K562 (cell line): ENCODE measurements around the gene LIN28B. TPM values are rescaled to one million over a fixed set of nuclear protein-coding genes. Genes with fewer than 3 reads are reported as not detected.

Experiments used
- CHAMP1 ChIP-seq: fragments of 450-650 bp; IDR thresholded peaks from 2 replicates; pipeline ENCODE4 v1.6.1; 2016; ENCODE audit warnings: mild to moderate bottlenecking
- EP300 ChIP-seq: IDR thresholded peaks from 2 replicates; pipeline ENCODE4 v1.6.1; 2012; ENCODE audit warnings: low read length, improper control_type of control experiment
- HMBOX1 ChIP-seq: sonication (generic); IDR thresholded peaks from 2 replicates; pipeline ENCODE4 v1.6.1; 2016
- NR2C1 ChIP-seq, 2 experiments: fragments of 450-650 bp; IDR thresholded peaks; 2 replicates each; pipeline ENCODE4 v1.6.1; 2017; ENCODE audit warnings: mild to moderate bottlenecking in 2 of 2, antibody characterized with exemption in 1 of 2, inconsistent platforms in 1 of 2, missing compliant biosample characterization in 1 of 2, missing genetic modification characterization in 1 of 2
- PURB ChIP-seq: sonication (generic); formaldehyde crosslinking; IDR thresholded peaks from 2 replicates; pipeline ENCODE4 v1.9.0; 2021; ENCODE audit warnings: low read depth, mild to moderate bottlenecking, missing genetic modification reagents
- SNRNP70 ChIP-seq: fragments of 200-400 bp; formaldehyde crosslinking; optimal IDR thresholded peaks from 2 replicates; pipeline ENCODE3; 2017; ENCODE audit warnings: low read depth, low read length
- TAF1 ChIP-seq: IDR thresholded peaks from 2 replicates; pipeline ENCODE4 v1.6.1; 2011; ENCODE audit warnings: mild to moderate bottlenecking, low read length, moderate library complexity; ENCODE audit not compliant: insufficient read depth, control insufficient read depth, severe bottlenecking; ENCODE audit errors: extremely low read depth
- XRCC3 ChIP-seq: fragments of 450-650 bp; IDR thresholded peaks from 2 replicates; pipeline ENCODE4 v1.6.1; 2017; ENCODE audit warnings: mild to moderate bottlenecking, moderate library complexity
- ZNF592 ChIP-seq: fragments of 450-650 bp; IDR thresholded peaks from 2 replicates; pipeline ENCODE4 v1.6.1; 2017; ENCODE audit warnings: antibody characterized with exemption, mild to moderate bottlenecking
- ZNF707 ChIP-seq: fragments of 250-450 bp; sonication (Bioruptor Pico); conservative IDR thresholded peaks from 2 replicates; pipeline ENCODE4 v1.8.0; 2022; ENCODE audit warnings: inconsistent platforms, mild to moderate bottlenecking, moderate library complexity
- polyA plus RNA-seq, 8 experiments: library from polyadenylated mRNA; depleted of rRNA in 4 of 8; stranded (reverse) in 5 of 8; unstranded in 3 of 8; fragments of >200 nt; fragmentation: Nextera tagmentation in 2 of 8; fragmentation: Illumina TruSeq in 1 of 8; extraction: Ambion mirVana in 2 of 8; extraction: Trizol in 1 of 8; gene quantifications; 2 replicates each; pipeline versions ENCODE4 v1.2.1 to v1.2.3, GENCODE V29; 2011 to 2014; ENCODE audit warnings: inconsistent platforms in 1 of 8, missing spikeins in 1 of 8
- total RNA-seq, 7 experiments: library from RNA; depleted of rRNA in 6 of 7; stranded (reverse); fragments of >200 nt in 6 of 7; fragmentation: Illumina TruSeq in 2 of 7; extraction: Trizol in 2 of 7; gene quantifications; 2 replicates each; pipeline versions ENCODE4 v1.2.1 to v1.2.3, GENCODE V29; 2011 to 2021; ENCODE audit warnings: low replicate concordance in 1 of 7
- TF ChIP-seq, protein P1 (sequence below): fragments of 250-450 bp; sonication (Bioruptor Pico); IDR thresholded peaks from 2 replicates; pipeline ENCODE4 v1.8.0; 2022; ENCODE audit warnings: moderate library complexity, mild to moderate bottlenecking, inconsistent platforms
- TF ChIP-seq, protein P2 (sequence below): sonication (generic); formaldehyde crosslinking; IDR thresholded peaks from 2 replicates; pipeline ENCODE4 v1.8.0; 2023; ENCODE audit warnings: missing genetic modification reagents, mild to moderate bottlenecking, borderline replicate concordance

Gene LIN28B
- total and polyA plus RNA-seq, 9 of the 15 experiments (the other 6 are each of a cell fraction or from before 2014, with no cell fraction given), result 20.9 to 77.3 (median 42.1) TPM

DNA sequence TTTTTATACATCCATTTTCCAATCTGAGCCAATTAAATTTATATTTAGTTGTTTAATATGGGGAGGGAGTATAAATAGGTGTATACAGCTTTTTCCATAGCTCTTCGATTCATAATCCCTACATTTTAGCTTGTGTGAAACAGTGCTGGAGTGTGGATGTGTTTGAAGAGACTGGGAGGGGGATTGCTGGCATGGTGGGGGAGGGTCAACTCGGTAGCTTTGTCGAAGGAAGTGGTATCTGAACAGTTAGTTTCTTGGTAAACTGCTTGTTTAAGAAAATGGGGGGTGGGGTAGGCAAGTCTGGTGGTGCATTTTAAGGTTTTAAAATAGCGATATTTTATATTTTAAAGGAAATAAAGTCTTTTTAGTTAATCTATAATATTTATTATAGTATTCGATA is 1.4 kb upstream of the LIN28B start (continued):
- TF ChIP-seq HMBOX1 (peak; percentile 82), SNRNP70 (no peak), CHAMP1 (peak; percentile 9; the same call in 1 of the 2 replicates), TAF1 (peak; percentile 46), ZNF592 (0 out of 2 replicates have a peak, but pooled peaks have one; percentile 12), XRCC3 (no peak), PURB (CRISPR knock-in tag) (no peak), EP300 (peak; percentile 39; the same call in 1 of the 2 replicates), NR2C1 (IDR thresholded peaks at IDR 0.05) (no peak), NR2C1 (tag; IDR thresholded peaks at IDR 0.05) (0 out of 2 replicates have a peak, but pooled peaks have one; percentile 4), ZNF707 (CRISPR knock-in tag) (no peak)
- TF ChIP-seq, protein P1, sequence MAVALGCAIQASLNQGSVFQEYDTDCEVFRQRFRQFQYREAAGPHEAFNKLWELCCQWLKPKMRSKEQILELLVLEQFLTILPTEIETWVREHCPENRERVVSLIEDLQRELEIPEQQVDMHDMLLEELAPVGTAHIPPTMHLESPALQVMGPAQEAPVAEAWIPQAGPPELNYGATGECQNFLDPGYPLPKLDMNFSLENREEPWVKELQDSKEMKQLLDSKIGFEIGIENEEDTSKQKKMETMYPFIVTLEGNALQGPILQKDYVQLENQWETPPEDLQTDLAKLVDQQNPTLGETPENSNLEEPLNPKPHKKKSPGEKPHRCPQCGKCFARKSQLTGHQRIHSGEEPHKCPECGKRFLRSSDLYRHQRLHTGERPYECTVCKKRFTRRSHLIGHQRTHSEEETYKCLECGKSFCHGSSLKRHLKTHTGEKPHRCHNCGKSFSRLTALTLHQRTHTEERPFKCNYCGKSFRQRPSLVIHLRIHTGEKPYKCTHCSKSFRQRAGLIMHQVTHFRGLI (CRISPR knock-in tag), result no peak
- TF ChIP-seq, protein P2, sequence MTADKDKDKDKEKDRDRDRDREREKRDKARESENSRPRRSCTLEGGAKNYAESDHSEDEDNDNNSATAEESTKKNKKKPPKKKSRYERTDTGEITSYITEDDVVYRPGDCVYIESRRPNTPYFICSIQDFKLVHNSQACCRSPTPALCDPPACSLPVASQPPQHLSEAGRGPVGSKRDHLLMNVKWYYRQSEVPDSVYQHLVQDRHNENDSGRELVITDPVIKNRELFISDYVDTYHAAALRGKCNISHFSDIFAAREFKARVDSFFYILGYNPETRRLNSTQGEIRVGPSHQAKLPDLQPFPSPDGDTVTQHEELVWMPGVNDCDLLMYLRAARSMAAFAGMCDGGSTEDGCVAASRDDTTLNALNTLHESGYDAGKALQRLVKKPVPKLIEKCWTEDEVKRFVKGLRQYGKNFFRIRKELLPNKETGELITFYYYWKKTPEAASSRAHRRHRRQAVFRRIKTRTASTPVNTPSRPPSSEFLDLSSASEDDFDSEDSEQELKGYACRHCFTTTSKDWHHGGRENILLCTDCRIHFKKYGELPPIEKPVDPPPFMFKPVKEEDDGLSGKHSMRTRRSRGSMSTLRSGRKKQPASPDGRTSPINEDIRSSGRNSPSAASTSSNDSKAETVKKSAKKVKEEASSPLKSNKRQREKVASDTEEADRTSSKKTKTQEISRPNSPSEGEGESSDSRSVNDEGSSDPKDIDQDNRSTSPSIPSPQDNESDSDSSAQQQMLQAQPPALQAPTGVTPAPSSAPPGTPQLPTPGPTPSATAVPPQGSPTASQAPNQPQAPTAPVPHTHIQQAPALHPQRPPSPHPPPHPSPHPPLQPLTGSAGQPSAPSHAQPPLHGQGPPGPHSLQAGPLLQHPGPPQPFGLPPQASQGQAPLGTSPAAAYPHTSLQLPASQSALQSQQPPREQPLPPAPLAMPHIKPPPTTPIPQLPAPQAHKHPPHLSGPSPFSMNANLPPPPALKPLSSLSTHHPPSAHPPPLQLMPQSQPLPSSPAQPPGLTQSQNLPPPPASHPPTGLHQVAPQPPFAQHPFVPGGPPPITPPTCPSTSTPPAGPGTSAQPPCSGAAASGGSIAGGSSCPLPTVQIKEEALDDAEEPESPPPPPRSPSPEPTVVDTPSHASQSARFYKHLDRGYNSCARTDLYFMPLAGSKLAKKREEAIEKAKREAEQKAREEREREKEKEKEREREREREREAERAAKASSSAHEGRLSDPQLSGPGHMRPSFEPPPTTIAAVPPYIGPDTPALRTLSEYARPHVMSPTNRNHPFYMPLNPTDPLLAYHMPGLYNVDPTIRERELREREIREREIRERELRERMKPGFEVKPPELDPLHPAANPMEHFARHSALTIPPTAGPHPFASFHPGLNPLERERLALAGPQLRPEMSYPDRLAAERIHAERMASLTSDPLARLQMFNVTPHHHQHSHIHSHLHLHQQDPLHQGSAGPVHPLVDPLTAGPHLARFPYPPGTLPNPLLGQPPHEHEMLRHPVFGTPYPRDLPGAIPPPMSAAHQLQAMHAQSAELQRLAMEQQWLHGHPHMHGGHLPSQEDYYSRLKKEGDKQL (CRISPR knock-in tag), result no peak
